HUES48 (cell line): ENCODE results near the gene UCKL1.
"Not testable (repeated sequence)": the region's sequence is repeated elsewhere in the genome, so short reads cannot be mapped to it uniquely, and the experiment has no call there.

Experiments used
- H3K27ac ChIP-seq: one replicate; pipeline ENCODE4 v1.7.0; 2013; ENCODE audit warnings: low read depth, low read length, inconsistent platforms
- H3K27me3 ChIP-seq: 2 replicates; pipeline ENCODE4 v1.6.1; 2013; ENCODE audit warnings: mild to moderate bottlenecking, low read length; ENCODE audit not compliant: control insufficient read depth, insufficient read depth
- H3K36me3 ChIP-seq: 2 replicates; pipeline ENCODE4 v1.6.1; 2013; ENCODE audit warnings: low read length; ENCODE audit not compliant: control insufficient read depth, insufficient read depth
- H3K4me1 ChIP-seq: 2 replicates; pipeline ENCODE4 v1.6.1; 2013; ENCODE audit warnings: mild to moderate bottlenecking, low read length; ENCODE audit not compliant: control insufficient read depth, insufficient read depth
- H3K4me3 ChIP-seq: 2 replicates; pipeline ENCODE4 v1.5.1; 2013; ENCODE audit warnings: mild to moderate bottlenecking, low read depth, low read length
- H3K9ac ChIP-seq: 2 replicates; pipeline ENCODE4 v1.6.1; 2013; ENCODE audit warnings: mild to moderate bottlenecking, low read depth, low read length, moderate library complexity
- H3K9me3 ChIP-seq: 2 replicates; pipeline ENCODE4 v1.6.1; 2013; ENCODE audit warnings: low read length; ENCODE audit not compliant: control insufficient read depth, insufficient read depth

The UCKL1 gene

DNA sequence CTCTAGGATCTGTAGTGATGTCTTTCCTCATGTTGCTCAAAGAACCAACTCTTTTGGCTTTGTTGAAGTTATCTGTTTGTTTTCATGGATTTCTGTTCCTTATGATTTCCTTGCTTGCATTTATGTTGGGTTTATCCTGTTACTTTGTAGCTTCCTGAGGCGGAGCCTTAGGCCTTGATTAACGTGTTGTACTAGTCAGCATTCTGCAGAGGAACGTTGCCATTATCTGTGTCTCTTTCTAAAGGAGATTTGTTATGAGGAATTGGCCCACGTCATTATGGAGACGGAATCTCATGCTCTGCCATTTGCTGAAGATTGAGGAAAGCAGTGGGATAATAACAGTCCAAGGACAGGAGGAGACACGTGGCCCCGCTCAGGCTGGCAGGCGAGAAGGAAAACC is 29.9 kb downstream of the UCKL1 start:
- Histone ChIP-seq H3K27me3 (no peaks in the 10 kb centered on the region), H3K9me3 (no peaks in the 10 kb centered on the region), H3K27ac (no peak overlapping the region), H3K4me3 (no peak overlapping the region), H3K4me1 (no peaks in the 10 kb centered on the region), H3K9ac (no peak overlapping the region), H3K36me3 (peaks cover 37% of the 10 kb centered on the region)

DNA sequence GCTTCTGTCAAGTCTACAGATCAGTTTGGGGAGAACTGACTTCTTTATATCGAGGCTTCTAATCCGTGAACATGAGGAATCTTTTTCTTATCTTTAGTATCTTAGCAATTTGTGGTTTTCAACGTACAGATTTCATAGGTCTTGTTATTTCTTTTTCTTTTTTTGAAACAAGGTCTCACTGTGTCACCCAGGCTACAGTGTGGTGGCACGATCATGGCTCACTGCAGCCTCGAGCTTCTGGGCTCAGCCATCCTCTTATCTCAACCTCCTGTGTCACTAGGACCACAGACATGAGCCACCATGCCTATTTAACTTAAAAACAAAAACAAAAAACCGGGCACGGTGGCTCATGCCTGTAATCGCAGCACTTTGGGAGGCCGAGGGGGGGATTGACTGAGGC is 32.0 kb downstream of the UCKL1 start:
- Histone ChIP-seq H3K4me1 (no peaks in the 10 kb centered on the region), H3K27me3 (no peaks in the 10 kb centered on the region), H3K9ac (no peak overlapping the region), H3K9me3 (no peaks in the 10 kb centered on the region), H3K36me3 (peaks cover 20% of the 10 kb centered on the region), H3K27ac (no peak overlapping the region), H3K4me3 (no peak overlapping the region)

DNA sequence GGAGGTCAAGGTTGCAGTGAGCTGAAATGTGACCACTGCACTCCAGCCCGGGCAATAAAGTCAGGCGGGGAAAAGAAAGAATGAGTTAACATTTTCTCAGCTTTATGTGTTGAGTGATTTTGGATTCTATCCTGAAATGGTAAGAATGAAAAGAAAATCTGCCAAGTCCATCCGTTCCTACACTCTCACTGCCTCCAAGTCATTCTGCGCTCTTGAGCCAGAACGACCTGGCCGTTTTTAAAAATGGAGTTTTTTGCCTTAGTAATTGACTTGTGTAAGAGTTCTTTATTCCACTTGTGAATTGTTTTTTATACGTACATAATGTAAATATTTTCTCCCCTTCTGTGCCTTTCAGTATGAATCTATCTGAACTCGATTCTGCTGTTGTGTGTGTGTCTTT is 32.6 kb downstream of the UCKL1 start:
- Histone ChIP-seq H3K36me3 (peaks cover 14% of the 10 kb centered on the region), H3K4me1 (no peaks in the 10 kb centered on the region), H3K9ac (no peak overlapping the region), H3K27ac (no peak overlapping the region), H3K4me3 (no peak overlapping the region), H3K27me3 (no peaks in the 10 kb centered on the region), H3K9me3 (no peaks in the 10 kb centered on the region)

GRCh38 chr20:63920226-63920625 is 36.0 kb downstream of the UCKL1 start:
- H3K4me1 ChIP-seq = no peaks in the 10 kb centered on the region
- H3K9me3 ChIP-seq = no peaks in the 10 kb centered on the region
- no peaks in the 10 kb centered on the region for H3K27me3 ChIP-seq

DNA sequence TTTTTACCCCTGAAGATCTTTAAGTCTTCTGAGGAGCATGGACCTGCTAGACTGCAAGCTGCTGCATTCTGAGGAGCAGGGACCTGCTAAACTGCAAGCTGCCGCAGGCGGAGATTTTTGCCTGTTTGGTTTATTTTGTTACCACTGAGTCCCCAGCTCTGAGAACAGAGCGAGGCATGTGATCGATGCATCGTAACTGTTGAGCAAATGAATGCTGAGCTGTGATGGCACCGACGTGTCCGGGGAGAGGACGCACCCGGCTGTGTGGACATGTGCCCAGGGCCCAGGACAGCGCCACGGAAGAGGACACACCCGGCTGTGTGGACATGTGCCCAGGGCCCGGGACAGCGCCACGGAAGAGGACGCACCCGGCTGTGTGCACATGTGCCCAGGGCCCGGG is 37.1 kb downstream of the UCKL1 start:
- Histone ChIP-seq H3K4me1 (no peaks in the 10 kb centered on the region), H3K9me3 (no peaks in the 10 kb centered on the region), H3K4me3 (no peak overlapping the region), H3K9ac (no peak overlapping the region), H3K36me3 (0 out of 2 replicates have a peak, but pooled peaks cover 2% of the 10 kb centered on the region), H3K27ac (no peak overlapping the region), H3K27me3 (no peaks in the 10 kb centered on the region)

More at GRCh38 chr20:63920226-63920625, 36.0 kb downstream of the UCKL1 start:
- Histone ChIP-seq H3K27ac (no peak overlapping the region), H3K36me3 (0 out of 2 replicates have a peak, but pooled peaks cover 2% of the 10 kb centered on the region), H3K4me3 (no peak overlapping the region), H3K9ac (no peak overlapping the region)

- 0 out of 2 replicates have a peak, but pooled peaks cover 2% of the 10 kb centered on the region for H3K36me3 ChIP-seq
- no peak overlapping the region for H3K4me3 ChIP-seq
- H3K9me3 ChIP-seq = no peaks in the 10 kb centered on the region
- H3K27ac ChIP-seq = no peak overlapping the region
- no peaks in the 10 kb centered on the region for H3K27me3 ChIP-seq
- H3K9ac ChIP-seq = no peak overlapping the region
- H3K4me1 ChIP-seq = no peaks in the 10 kb centered on the region
Measured at GRCh38 chr20:63917811-63918210, 38.4 kb downstream of the UCKL1 start.

DNA sequence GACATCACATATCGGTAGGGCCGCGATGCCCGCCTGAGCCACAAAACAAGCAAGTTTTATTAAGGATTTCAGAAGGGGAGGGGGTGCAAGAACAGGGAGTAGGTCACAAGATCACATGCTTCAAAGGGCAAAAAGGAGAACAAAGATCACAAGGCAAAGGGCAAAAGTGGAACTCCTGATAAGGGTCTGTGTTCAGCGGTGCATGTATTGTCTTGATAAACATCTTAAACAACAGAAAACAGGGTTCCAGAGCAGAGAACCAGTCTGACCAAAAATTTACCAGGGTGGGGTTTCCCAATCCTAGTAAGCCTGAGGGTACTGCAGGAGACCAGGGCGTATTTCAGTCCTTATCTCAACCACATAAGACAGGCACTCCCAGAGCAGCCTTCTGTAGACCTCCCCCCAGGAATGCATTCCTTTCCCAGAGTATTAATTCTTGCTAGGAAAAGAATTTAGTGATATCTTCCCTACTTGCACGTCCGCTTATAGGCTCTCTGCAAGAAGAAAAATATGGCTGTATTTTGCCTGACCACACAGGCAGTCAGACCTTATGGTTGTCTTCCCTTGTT is 39.8 kb downstream of the UCKL1 start:
- H3K9ac ChIP-seq, H3K4me3 ChIP-seq, H3K27me3 ChIP-seq, H3K27ac ChIP-seq, H3K9me3 ChIP-seq, H3K4me1 ChIP-seq, H3K36me3 ChIP-seq: not testable (repeated sequence)

DNA sequence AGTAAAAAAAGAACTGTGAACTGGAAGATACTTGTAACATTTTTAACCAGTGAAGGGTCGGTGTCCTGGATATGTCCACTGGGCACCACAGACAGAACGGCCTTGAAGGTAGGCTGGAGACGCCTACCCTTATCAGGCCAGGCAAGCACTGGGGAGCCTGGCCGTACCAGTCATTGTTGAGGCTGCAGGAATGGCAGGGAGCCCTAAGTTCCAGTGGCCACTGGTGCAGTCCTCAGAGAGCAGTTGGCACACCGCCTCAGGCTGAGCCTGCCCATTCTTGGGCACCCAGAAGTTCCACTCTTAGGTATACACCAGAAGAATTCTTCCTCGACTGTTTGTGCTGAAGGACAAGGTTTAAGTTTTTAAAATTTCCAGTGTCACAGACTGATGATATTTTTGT is 40.7 kb downstream of the UCKL1 start:
- Histone ChIP-seq H3K27me3 (no peaks in the 10 kb centered on the region), H3K4me3 (no peak overlapping the region), H3K9ac (no peak overlapping the region), H3K27ac (no peak overlapping the region), H3K4me1 (no peaks in the 10 kb centered on the region), H3K36me3 (0 out of 2 replicates have a peak, but pooled peaks cover 2% of the 10 kb centered on the region), H3K9me3 (no peaks in the 10 kb centered on the region)

DNA sequence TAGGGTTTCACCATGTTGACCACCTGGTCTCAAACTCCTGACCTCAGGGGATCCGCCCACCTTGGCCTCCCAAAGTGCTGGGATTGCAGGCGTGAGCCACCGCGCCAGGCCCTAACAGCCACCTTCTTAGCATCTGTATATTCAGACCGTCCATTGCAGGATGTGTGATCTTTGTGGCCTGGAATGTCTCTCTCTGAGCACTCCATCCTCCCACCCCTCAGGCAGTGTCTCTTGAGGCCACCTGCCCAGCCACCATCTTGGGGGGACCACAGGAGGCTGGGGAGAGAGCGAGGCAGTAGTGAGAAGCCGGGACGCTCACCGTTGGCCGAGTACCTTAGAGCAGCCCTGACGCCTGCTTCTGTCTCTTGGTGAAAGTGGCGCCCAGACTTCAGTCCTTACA is 42.4 kb downstream of the UCKL1 start:
- Histone ChIP-seq H3K4me3 (no peak overlapping the region), H3K27me3 (no peaks in the 10 kb centered on the region), H3K36me3 (0 out of 2 replicates have a peak, but pooled peaks cover 2% of the 10 kb centered on the region), H3K4me1 (no peaks in the 10 kb centered on the region), H3K9ac (no peak overlapping the region), H3K9me3 (no peaks in the 10 kb centered on the region), H3K27ac (no peak overlapping the region)

GRCh38 chr20:63911176-63911575 is 45.0 kb downstream of the UCKL1 start:
- Histone ChIP-seq H3K36me3 (no peaks in the 10 kb centered on the region), H3K27me3 (no peaks in the 10 kb centered on the region), H3K9me3 (no peaks in the 10 kb centered on the region), H3K4me3 (no peak overlapping the region), H3K27ac (no peak overlapping the region), H3K4me1 (no peaks in the 10 kb centered on the region), H3K9ac (no peak overlapping the region)

- Histone ChIP-seq H3K27ac (no peak overlapping the region), H3K9ac (no peak overlapping the region), H3K36me3 (no peaks in the 10 kb centered on the region), H3K4me1 (no peaks in the 10 kb centered on the region), H3K9me3 (no peaks in the 10 kb centered on the region), H3K4me3 (no peak overlapping the region), H3K27me3 (no peaks in the 10 kb centered on the region)
Measured at GRCh38 chr20:63908008-63908682, 48.1 kb downstream of the UCKL1 start.
